ENCODE results near the gene MCRIP1.
A peak's percentile ranks its signal among the peaks of the same experiment; 100 is the strongest.

MCRIP1 gene

GRCh38 chr17:81821603-81822311 is 11.3 kb downstream of the MCRIP1 start:
- Histone ChIP-seq H3K36me3 (peaks cover 18% of the 10 kb centered on the region), H3K27ac (peak overlapping the region; percentile 58), H3K27me3 (ENCODE audit: insufficient read depth, low read depth, severe bottlenecking) (no peaks in the 10 kb centered on the region), H3K9me3 (ENCODE audit: severe bottlenecking) (no peaks in the 10 kb centered on the region), H3K4me3 (ENCODE audit: low read depth, low read length) (no peak overlapping the region)
- TF ChIP-seq, protein P1, sequence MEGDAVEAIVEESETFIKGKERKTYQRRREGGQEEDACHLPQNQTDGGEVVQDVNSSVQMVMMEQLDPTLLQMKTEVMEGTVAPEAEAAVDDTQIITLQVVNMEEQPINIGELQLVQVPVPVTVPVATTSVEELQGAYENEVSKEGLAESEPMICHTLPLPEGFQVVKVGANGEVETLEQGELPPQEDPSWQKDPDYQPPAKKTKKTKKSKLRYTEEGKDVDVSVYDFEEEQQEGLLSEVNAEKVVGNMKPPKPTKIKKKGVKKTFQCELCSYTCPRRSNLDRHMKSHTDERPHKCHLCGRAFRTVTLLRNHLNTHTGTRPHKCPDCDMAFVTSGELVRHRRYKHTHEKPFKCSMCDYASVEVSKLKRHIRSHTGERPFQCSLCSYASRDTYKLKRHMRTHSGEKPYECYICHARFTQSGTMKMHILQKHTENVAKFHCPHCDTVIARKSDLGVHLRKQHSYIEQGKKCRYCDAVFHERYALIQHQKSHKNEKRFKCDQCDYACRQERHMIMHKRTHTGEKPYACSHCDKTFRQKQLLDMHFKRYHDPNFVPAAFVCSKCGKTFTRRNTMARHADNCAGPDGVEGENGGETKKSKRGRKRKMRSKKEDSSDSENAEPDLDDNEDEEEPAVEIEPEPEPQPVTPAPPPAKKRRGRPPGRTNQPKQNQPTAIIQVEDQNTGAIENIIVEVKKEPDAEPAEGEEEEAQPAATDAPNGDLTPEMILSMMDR (IDR thresholded peaks at IDR 0.05; ENCODE audit: low read depth, low read length): peak; percentile 87
- peak; percentile 95 for DNase-seq

GRCh38 chr17:81821147-81821546 is 11.9 kb downstream of the MCRIP1 start:
- peaks cover 18% of the 10 kb centered on the region for H3K36me3 ChIP-seq
- TF ChIP-seq, protein P1 (IDR thresholded peaks at IDR 0.05; ENCODE audit: low read depth, low read length): no peak
- H3K9me3 ChIP-seq (ENCODE audit: severe bottlenecking): no peaks in the 10 kb centered on the region
- DNase-seq: no peak
- peak overlapping the region; percentile 58 for H3K27ac ChIP-seq
- H3K27me3 ChIP-seq (ENCODE audit: insufficient read depth, low read depth, severe bottlenecking): no peaks in the 10 kb centered on the region
- no peak overlapping the region for H3K4me3 ChIP-seq (ENCODE audit: low read depth, low read length)

DNA sequence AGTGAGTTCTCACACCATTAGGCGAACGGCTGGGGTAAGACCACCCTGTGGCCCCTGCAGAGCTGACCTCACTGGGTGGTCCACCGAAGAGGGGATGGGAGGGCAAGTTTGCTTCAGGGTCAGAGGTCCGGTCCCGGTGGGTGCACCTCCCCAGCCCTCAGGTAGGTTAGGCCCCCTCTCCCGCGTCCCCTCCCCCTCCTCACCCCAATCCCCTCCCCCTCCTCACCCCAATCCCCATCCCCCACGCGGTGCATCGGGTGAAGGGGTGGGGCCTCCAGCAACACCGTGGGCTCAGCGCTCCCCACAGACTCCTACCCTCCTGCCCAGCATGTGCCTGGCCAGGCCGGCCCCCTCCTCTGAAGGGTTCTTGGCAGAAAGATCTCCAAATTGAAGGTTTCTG is 13.4 kb downstream of the MCRIP1 start:
- H3K4me3 ChIP-seq (ENCODE audit: low read depth, low read length): no peak overlapping the region
- no peaks in the 10 kb centered on the region for H3K27me3 ChIP-seq (ENCODE audit: insufficient read depth, low read depth, severe bottlenecking)
- DNase-seq: no peak
- no peak overlapping the region for H3K27ac ChIP-seq
- H3K36me3 ChIP-seq: peaks cover 18% of the 10 kb centered on the region
- no peaks in the 10 kb centered on the region for H3K9me3 ChIP-seq (ENCODE audit: severe bottlenecking)
- TF ChIP-seq, protein P1 (IDR thresholded peaks at IDR 0.05; ENCODE audit: low read depth, low read length): no peak

DNA sequence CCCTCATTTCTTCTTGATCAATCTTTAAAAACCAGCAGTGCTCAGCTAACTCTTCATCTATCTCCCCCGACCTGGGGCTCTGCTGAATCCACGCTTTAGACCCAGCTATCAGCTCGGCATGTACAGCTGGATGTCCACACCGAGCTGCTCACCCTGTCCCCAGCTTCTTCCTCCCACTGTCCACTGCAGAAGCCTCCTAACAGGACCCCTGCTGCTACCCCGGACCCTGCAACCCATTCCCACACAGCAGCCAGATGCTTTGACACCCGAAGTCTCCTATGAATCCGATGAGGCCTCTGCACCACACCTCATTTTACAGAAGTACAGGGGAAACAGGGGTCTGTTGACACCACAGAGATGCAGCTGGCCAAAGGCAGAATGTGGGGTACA is 15.3 kb downstream of the MCRIP1 start:
- Histone ChIP-seq H3K9me3 (ENCODE audit: severe bottlenecking) (no peaks in the 10 kb centered on the region), H3K36me3 (peaks cover 6% of the 10 kb centered on the region; the same call in 1 of the 2 replicates), H3K4me3 (ENCODE audit: low read depth, low read length) (no peak overlapping the region), H3K27ac (no peak overlapping the region), H3K27me3 (ENCODE audit: insufficient read depth, low read depth, severe bottlenecking) (no peaks in the 10 kb centered on the region)
- TF ChIP-seq, protein P1 (IDR thresholded peaks at IDR 0.05; ENCODE audit: low read depth, low read length): no peak
- no peak for DNase-seq

- H3K9me3 ChIP-seq (ENCODE audit: severe bottlenecking): no peaks in the 10 kb centered on the region
- no peak for DNase-seq
- H3K4me3 ChIP-seq (ENCODE audit: low read depth, low read length): no peak overlapping the region
- H3K27me3 ChIP-seq (ENCODE audit: insufficient read depth, low read depth, severe bottlenecking): no peaks in the 10 kb centered on the region
- no peaks in the 10 kb centered on the region for H3K36me3 ChIP-seq
- TF ChIP-seq, protein P1 (IDR thresholded peaks at IDR 0.05; ENCODE audit: low read depth, low read length): no peak
- H3K27ac ChIP-seq: peak overlapping the region; percentile 79
Observed at GRCh38 chr17:81815646-81815986, 17.5 kb downstream of the MCRIP1 start.
